ENCODE results near the gene PCDHA8. TPM values are rescaled to one million over a fixed set of nuclear protein-coding genes. Genes with fewer than 3 reads are reported as not detected.

The PCDHA8 gene
- total and polyA plus RNA-seq, 2 of the 13 experiments (the other 11 are each of a cell fraction or from before 2014, with no cell fraction given), result 0.03 to 0.11 TPM

GRCh38 chr5:140869555-140869886, 28.5 kb downstream of the PCDHA8 start (continued):
- no peak for TF ChIP-seq PITX1 (CRISPR knock-in tag; IDR thresholded peaks at IDR 0.05)

DNA sequence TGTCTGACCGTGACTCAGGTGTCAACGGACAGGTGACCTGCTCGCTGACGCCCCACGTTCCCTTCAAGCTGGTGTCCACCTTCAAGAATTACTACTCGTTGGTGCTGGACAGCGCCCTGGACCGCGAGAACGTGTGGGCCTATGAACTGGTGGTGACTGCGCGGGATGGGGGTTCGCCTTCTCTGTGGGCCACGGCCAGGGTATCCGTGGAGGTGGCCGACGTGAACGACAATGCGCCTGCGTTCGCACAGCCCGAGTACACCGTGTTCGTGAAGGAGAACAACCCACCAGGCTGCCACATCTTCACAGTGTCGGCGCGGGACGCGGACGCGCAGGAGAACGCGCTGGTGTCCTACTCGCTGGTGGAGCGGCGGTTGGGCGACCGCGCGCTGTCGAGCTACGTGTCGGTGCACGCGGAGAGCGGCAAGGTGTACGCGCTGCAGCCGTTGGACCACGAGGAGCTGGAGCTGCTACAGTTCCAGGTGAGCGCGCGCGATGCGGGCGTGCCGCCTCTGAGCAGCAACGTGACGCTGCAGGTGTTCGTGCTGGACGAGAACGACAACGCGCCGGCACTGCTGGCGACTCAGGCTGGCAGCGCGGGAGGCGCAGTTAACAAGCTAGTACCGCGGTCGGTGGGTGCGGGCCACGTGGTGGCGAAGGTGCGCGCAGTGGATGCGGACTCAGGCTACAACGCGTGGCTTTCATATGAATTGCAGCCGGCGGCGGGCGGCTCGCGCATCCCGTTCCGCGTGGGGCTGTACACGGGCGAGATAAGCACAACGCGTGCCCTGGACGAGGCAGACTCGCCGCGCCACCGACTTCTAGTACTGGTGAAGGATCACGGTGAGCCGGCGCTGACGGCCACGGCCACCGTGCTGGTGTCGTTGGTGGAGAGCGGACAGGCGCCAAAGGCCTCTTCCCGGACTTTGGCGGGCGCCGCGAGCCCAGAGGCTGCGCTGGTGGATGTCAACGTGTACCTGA, 29.5 kb downstream of the PCDHA8 start:
- H3K36me3 ChIP-seq (replicated peaks in 1 of 2; ENCODE audit: control insufficient read depth in 1 of 2, insufficient read depth in 2 of 2, low read length in 2 of 2), result no peaks in the 10 kb centered on the region
- in situ Hi-C loops (cut with HindIII; ENCODE audit: extremely low pct_ligation_motif_present, low pct_unique_long_range_greater_than_20kb), result no loop called here
- H3K9me3 ChIP-seq (ENCODE audit: low read length), result no peaks in the 10 kb centered on the region
- no peak overlapping the region for H3K27ac ChIP-seq (ENCODE audit: extremely low read length, insufficient read depth, low read length)
- no peaks in the 10 kb centered on the region for H3K79me2 ChIP-seq (ENCODE audit: insufficient read depth, low read length)
- H2AFZ ChIP-seq (ENCODE audit: low read length), result no peak overlapping the region
- WGBS (ENCODE audit: low lambda C conversion rate), result 92% methylated on average over 103 of the region's 114 CpGs
- CTCF ChIA-PET (ENCODE audit: low intra/inter-chr PET ratio, low total read pairs), result interaction anchor here (2.6 kb wide), 1 partner anchor 170 kb away, joined by 34 read pairs; no protein-coding TSS in a partner anchor
- no peak for DNase-seq (ENCODE audit: low spot score)
- H3K4me1 ChIP-seq (ENCODE audit: insufficient read depth, low read length), result no peaks in the 10 kb centered on the region
- ATAC-seq, result no peak
- H3K4me3 ChIP-seq (replicated peaks in 1 of 3; ENCODE audit: insufficient read depth in 1 of 3, low read depth in 2 of 3, low read length in 3 of 3), result no peak overlapping the region
- POLR2A ChIA-PET, result no interaction called here
- FAIRE-seq, result no peak
- no peak overlapping the region for H3K9ac ChIP-seq (ENCODE audit: insufficient read depth, low read depth, low read length)
- BruUV-seq (replicated peaks), result no TSS peak
- no peak overlapping the region for H3K4me2 ChIP-seq (ENCODE audit: low read depth, low read length)
- no peaks in the 10 kb centered on the region for H4K20me1 ChIP-seq (ENCODE audit: insufficient read depth, low read length)
- intact Hi-C loops (cut with micrococcal nuclease; ENCODE audit: unreplicated experiment), result no loop called here
- H3K27me3 ChIP-seq (ENCODE audit: control insufficient read depth in 1 of 2, insufficient read depth in 2 of 2, low read length in 2 of 2), result no peaks in the 10 kb centered on the region
- TF ChIP-seq ZNF800 (CRISPR knock-in tag; IDR thresholded peaks at IDR 0.05) (no peak), MYPOP (CRISPR knock-in tag; IDR thresholded peaks at IDR 0.05) (no peak), AGO1 (IDR thresholded peaks at IDR 0.05; ENCODE audit: low read depth, low read length, poor library complexity, severe bottlenecking) (no peak), SIX1 (CRISPR knock-in tag; IDR thresholded peaks at IDR 0.05; ENCODE audit: borderline replicate concordance) (no peak), FOXO4 (CRISPR knock-in tag; conservative IDR thresholded peaks at IDR 0.05) (no peak), HDAC6 (IDR thresholded peaks at IDR 0.05; ENCODE audit: low read depth, low read length) (no peak), ZNF552 (CRISPR knock-in tag; IDR thresholded peaks at IDR 0.05; ENCODE audit: borderline replicate concordance) (no peak)
- TF ChIP-seq, protein P1, sequence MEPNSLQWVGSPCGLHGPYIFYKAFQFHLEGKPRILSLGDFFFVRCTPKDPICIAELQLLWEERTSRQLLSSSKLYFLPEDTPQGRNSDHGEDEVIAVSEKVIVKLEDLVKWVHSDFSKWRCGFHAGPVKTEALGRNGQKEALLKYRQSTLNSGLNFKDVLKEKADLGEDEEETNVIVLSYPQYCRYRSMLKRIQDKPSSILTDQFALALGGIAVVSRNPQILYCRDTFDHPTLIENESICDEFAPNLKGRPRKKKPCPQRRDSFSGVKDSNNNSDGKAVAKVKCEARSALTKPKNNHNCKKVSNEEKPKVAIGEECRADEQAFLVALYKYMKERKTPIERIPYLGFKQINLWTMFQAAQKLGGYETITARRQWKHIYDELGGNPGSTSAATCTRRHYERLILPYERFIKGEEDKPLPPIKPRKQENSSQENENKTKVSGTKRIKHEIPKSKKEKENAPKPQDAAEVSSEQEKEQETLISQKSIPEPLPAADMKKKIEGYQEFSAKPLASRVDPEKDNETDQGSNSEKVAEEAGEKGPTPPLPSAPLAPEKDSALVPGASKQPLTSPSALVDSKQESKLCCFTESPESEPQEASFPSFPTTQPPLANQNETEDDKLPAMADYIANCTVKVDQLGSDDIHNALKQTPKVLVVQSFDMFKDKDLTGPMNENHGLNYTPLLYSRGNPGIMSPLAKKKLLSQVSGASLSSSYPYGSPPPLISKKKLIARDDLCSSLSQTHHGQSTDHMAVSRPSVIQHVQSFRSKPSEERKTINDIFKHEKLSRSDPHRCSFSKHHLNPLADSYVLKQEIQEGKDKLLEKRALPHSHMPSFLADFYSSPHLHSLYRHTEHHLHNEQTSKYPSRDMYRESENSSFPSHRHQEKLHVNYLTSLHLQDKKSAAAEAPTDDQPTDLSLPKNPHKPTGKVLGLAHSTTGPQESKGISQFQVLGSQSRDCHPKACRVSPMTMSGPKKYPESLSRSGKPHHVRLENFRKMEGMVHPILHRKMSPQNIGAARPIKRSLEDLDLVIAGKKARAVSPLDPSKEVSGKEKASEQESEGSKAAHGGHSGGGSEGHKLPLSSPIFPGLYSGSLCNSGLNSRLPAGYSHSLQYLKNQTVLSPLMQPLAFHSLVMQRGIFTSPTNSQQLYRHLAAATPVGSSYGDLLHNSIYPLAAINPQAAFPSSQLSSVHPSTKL (CRISPR knock-in tag; IDR thresholded peaks at IDR 0.05), result no peak
- TF ChIP-seq, protein P2, sequence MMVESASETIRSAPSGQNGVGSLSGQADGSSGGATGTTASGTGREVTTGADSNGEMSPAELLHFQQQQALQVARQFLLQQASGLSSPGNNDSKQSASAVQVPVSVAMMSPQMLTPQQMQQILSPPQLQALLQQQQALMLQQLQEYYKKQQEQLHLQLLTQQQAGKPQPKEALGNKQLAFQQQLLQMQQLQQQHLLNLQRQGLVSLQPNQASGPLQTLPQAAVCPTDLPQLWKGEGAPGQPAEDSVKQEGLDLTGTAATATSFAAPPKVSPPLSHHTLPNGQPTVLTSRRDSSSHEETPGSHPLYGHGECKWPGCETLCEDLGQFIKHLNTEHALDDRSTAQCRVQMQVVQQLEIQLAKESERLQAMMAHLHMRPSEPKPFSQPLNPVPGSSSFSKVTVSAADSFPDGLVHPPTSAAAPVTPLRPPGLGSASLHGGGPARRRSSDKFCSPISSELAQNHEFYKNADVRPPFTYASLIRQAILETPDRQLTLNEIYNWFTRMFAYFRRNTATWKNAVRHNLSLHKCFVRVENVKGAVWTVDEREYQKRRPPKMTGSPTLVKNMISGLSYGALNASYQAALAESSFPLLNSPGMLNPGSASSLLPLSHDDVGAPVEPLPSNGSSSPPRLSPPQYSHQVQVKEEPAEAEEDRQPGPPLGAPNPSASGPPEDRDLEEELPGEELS (CRISPR knock-in tag; IDR thresholded peaks at IDR 0.05), result no peak

All from HepG2 (cell line).